Fibroblast of lung (primary cell): Measurements from ENCODE around the gene CDC42EP3.

Experiments
- CTCF ChIP-seq, 2 donors: IDR thresholded peaks in 1 of 2; conservative IDR thresholded peaks in 1 of 2; 1 replicate in 1 of 2; 2 replicates in 1 of 2; pipeline ENCODE4 v1.5.1; 2011 to 2012; ENCODE audit warnings: low read length in 2 of 2, control low read depth in 1 of 2, inconsistent platforms in 1 of 2, low read depth in 1 of 2, mild to moderate bottlenecking in 1 of 2
- EZH2 ChIP-seq: IDR thresholded peaks from 2 replicates; pipeline ENCODE4 v1.5.1; 2012; ENCODE audit warnings: low read length, control low read depth, mild to moderate bottlenecking; ENCODE audit errors: missing control alignments

- TF ChIP-seq CTCF (conservative IDR thresholded peaks at IDR 0.05 in 1 of 2, IDR thresholded peaks at IDR 0.05 in 1 of 2; ENCODE audit: low read depth in 1 of 2, low read length in 2 of 2): no peak
- TF ChIP-seq EZH2: no peak
Measured at GRCh38 chr2:37647971-37648330, 23.5 kb downstream of the CDC42EP3 start.
